PC-3 (cell line): ENCODE results near the gene MYH13. TPM values are rescaled to one million over a fixed set of nuclear protein-coding genes. Genes with fewer than 3 reads are reported as not detected.

Source experiments
- ATAC-seq: fragments of 200-7000 bp; cut with Tn5 transposase; 2 replicates; pipeline ENCODE4 v1.9.1; 2020; ENCODE audit warnings: mild to moderate bottlenecking, moderate library complexity
- BruUV-seq: library from RNA; stranded (reverse); fragments of 400-500 nt; replicated peaks from 2 replicates; lab custom pipeline; 2021; lab: Mats Ljungman, UMichigan
- CTCF ChIA-PET: fragments of 300-600 bp; sonication (Branson Sonifier 250); formaldehyde crosslinking; loops from one replicate; lab custom pipeline; 2022; ENCODE audit warnings: antibody characterized with exemption; lab: Charles Lee
- POLR2A ChIA-PET: fragments of 300-600 bp; sonication (Branson Sonifier 250); formaldehyde crosslinking; loops from one replicate; lab custom pipeline; 2022; ENCODE audit warnings: antibody characterized with exemption; ENCODE audit not compliant: unreplicated experiment; lab: Charles Lee
- DNase-seq: peaks from one replicate; pipeline ENCODE4 v3.0.0-alpha.2; 2015
- H2AFZ ChIP-seq: fragments of 300-600 bp; sonication (generic); 2 replicates; pipeline ENCODE4 v1.6.0; 2016; ENCODE audit warnings: antibody characterized with exemption, low read length
- H3F3A ChIP-seq: fragments of 300-600 bp; sonication (generic); one replicate; pipeline ENCODE4 v1.6.0; 2017; ENCODE audit warnings: antibody characterized with exemption, low read length, control low read depth, mild to moderate bottlenecking; ENCODE audit not compliant: unreplicated experiment
- H3K27ac ChIP-seq: fragments of 300-600 bp; sonication (generic); 2 replicates; pipeline ENCODE4 v1.5.1; 2016; ENCODE audit warnings: mild to moderate bottlenecking, low read length
- H3K27me3 ChIP-seq: fragments of 300-600 bp; sonication (generic); 2 replicates; pipeline ENCODE4 v1.6.1; 2016; ENCODE audit warnings: low read length, mixed read lengths
- H3K36me3 ChIP-seq: fragments of 300-600 bp; sonication (generic); 2 replicates; pipeline ENCODE4 v1.6.1; 2016; ENCODE audit warnings: low read depth, mixed run types, low read length, mixed read lengths
- H3K4me1 ChIP-seq: fragments of 300-600 bp; sonication (generic); 2 replicates; pipeline ENCODE4 v1.5.1; 2016; ENCODE audit warnings: low read length; ENCODE audit not compliant: insufficient read depth
- H3K4me2 ChIP-seq: fragments of 300-600 bp; sonication (generic); 2 replicates; pipeline ENCODE4 v1.6.0; 2016; ENCODE audit warnings: low read length
- H3K4me3 ChIP-seq: fragments of 300-600 bp; sonication (generic); 2 replicates; pipeline ENCODE4 v1.5.1; 2016; ENCODE audit warnings: mild to moderate bottlenecking, low read length, mixed read lengths
- H3K79me2 ChIP-seq: fragments of 300-600 bp; sonication (generic); 2 replicates; pipeline ENCODE4 v1.6.1; 2017; ENCODE audit warnings: low read length, mixed read lengths
- H3K9ac ChIP-seq: fragments of 300-600 bp; sonication (generic); 2 replicates; pipeline ENCODE4 v1.6.0; 2016; ENCODE audit warnings: mild to moderate bottlenecking, low read length
- H3K9me2 ChIP-seq: fragments of 300-600 bp; sonication (generic); replicated peaks from 2 replicates; pipeline ENCODE4 v1.6.1; 2016; ENCODE audit warnings: mixed run types, low read length, mixed read lengths
- H3K9me3 ChIP-seq: fragments of 300-600 bp; sonication (generic); 2 replicates; pipeline ENCODE4 v1.6.1; 2016; ENCODE audit warnings: low read length, mixed read lengths
- H4K20me1 ChIP-seq: fragments of 300-600 bp; sonication (generic); 2 replicates; pipeline ENCODE4 v1.6.1; 2016; ENCODE audit warnings: low read length, mixed read lengths
- CTCF ChIP-seq: fragments of 300-600 bp; sonication (generic); conservative IDR thresholded peaks from 2 replicates; pipeline ENCODE4 v1.5.1; 2017; ENCODE audit warnings: antibody characterized with exemption, low read depth, mild to moderate bottlenecking, low read length
- EZH2 ChIP-seq: fragments of 300-600 bp; sonication (generic); IDR thresholded peaks from one replicate; pipeline ENCODE4 v1.6.1; 2017; ENCODE audit warnings: antibody characterized with exemption, mild to moderate bottlenecking, low read length; ENCODE audit not compliant: unreplicated experiment
- EZH2phosphoT487 ChIP-seq: fragments of 300-600 bp; sonication (generic); IDR thresholded peaks from 2 replicates; pipeline ENCODE4 v1.6.1; 2018; ENCODE audit warnings: mild to moderate bottlenecking, antibody characterized with exemption, low read length, borderline replicate concordance
- intact Hi-C: fragments of 100-400 bp; cut with micrococcal nuclease; formaldehyde crosslinking; loops from 2 replicates; pipeline ENCODE4 v1.9.0; 2023
- total RNA-seq: library from RNA; depleted of rRNA; stranded (reverse); fragments of >200 nt; gene quantifications from 2 replicates; pipeline ENCODE4 v1.2.3, GENCODE V29; 2014

Gene MYH13
- total RNA-seq, 1 experiment from 2014 or later = not detected

- POLR2A ChIA-PET = no interaction called here
These were observed 101.7 kb downstream of the MYH13 start for GRCh38 chr17:10271106-10271562.

GRCh38 chr17:10270258-10270657 lies 102.5 kb downstream of the MYH13 start:
- POLR2A ChIA-PET = no interaction called here
- Histone ChIP-seq H3K79me2 (no peaks in the 10 kb centered on the region), H3K27me3 (no peaks in the 10 kb centered on the region), H3K9me3 (no peaks in the 10 kb centered on the region), H3K4me1 (no peaks in the 10 kb centered on the region), H2AFZ (no peak overlapping the region), H3K27ac (no peak overlapping the region), H3K4me2 (no peak overlapping the region), H3F3A (no peaks in the 10 kb centered on the region), H3K4me3 (no peak overlapping the region), H3K36me3 (no peaks in the 10 kb centered on the region), H3K9me2 (no peaks in the 10 kb centered on the region), H4K20me1 (no peaks in the 10 kb centered on the region), H3K9ac (no peak overlapping the region)
- ATAC-seq = no peak
- CTCF ChIA-PET = no interaction called here
- BruUV-seq = no TSS peak
- TF ChIP-seq CTCF (no peak), EZH2 (no peak), EZH2phosphoT487 (no peak)
- no peak for DNase-seq
- intact Hi-C loops = no loop called here

More at GRCh38 chr17:10271106-10271562, 101.7 kb downstream of the MYH13 start:
- Histone ChIP-seq H3K9me3 (no peaks in the 10 kb centered on the region), H3K4me3 (no peak overlapping the region), H3K79me2 (no peaks in the 10 kb centered on the region), H3K4me1 (no peaks in the 10 kb centered on the region), H3K36me3 (no peaks in the 10 kb centered on the region), H3K9me2 (no peaks in the 10 kb centered on the region), H2AFZ (no peak overlapping the region), H4K20me1 (no peaks in the 10 kb centered on the region), H3K9ac (no peak overlapping the region), H3K27ac (no peak overlapping the region), H3K27me3 (no peaks in the 10 kb centered on the region), H3F3A (no peaks in the 10 kb centered on the region), H3K4me2 (no peak overlapping the region)
- CTCF ChIA-PET = no interaction called here
- ATAC-seq (no peak), DNase-seq (no peak)
- TF ChIP-seq CTCF (no peak), EZH2 (no peak), EZH2phosphoT487 (no peak)
- intact Hi-C loops = no loop called here
- BruUV-seq = no TSS peak

GRCh38 chr17:10268005-10268404 lies 104.8 kb downstream of the MYH13 start:
- Histone ChIP-seq H3K9me2 (no peaks in the 10 kb centered on the region), H3F3A (no peaks in the 10 kb centered on the region), H4K20me1 (no peaks in the 10 kb centered on the region), H3K9me3 (no peaks in the 10 kb centered on the region), H3K79me2 (no peaks in the 10 kb centered on the region), H3K9ac (no peak overlapping the region), H3K4me2 (no peak overlapping the region), H3K36me3 (no peaks in the 10 kb centered on the region), H3K27ac (no peak overlapping the region), H3K4me1 (no peaks in the 10 kb centered on the region), H3K27me3 (no peaks in the 10 kb centered on the region), H3K4me3 (no peak overlapping the region), H2AFZ (no peak overlapping the region)
- no peak for TF ChIP-seq CTCF
- no peak for TF ChIP-seq EZH2phosphoT487
- TF ChIP-seq EZH2 = no peak
- BruUV-seq = no TSS peak
- intact Hi-C loops = no loop called here
- ChIA-PET CTCF (no interaction called here), POLR2A (no interaction called here)
- DNase-seq (no peak), ATAC-seq (no peak)
